DND-41 (cell line): Measurements from ENCODE around the gene RFTN1.

Source experiments
- ATAC-seq: fragments of 200-7000 bp; cut with Tn5 transposase; 3 replicates; pipeline ENCODE4 v1.9.1; 2021; ENCODE audit warnings: low read depth; ENCODE audit not compliant: insufficient read depth
- DNase-seq: peaks from one replicate; pipeline ENCODE4 v3.0.0-alpha.2; 2020
- H2AFZ ChIP-seq: 2 replicates; pipeline ENCODE4 v1.6.0; 2012; ENCODE audit warnings: low read depth, low read length
- H3K27ac ChIP-seq: 2 replicates; pipeline ENCODE4 v1.5.1; 2012; ENCODE audit warnings: low read length, inconsistent platforms
- H3K27me3 ChIP-seq: fragments of 200-600 bp; sonication (generic); 2 replicates; pipeline ENCODE4 v1.6.0; 2012; ENCODE audit warnings: low read length, mild to moderate bottlenecking, inconsistent platforms; ENCODE audit not compliant: insufficient read depth, poor library complexity
- H3K36me3 ChIP-seq: 2 replicates; pipeline ENCODE4 v1.5.1; 2012; ENCODE audit warnings: low read length, inconsistent platforms; ENCODE audit not compliant: insufficient read depth
- H3K4me1 ChIP-seq: 2 replicates; pipeline ENCODE4 v1.5.1; 2012; ENCODE audit warnings: mild to moderate bottlenecking, low read length; ENCODE audit not compliant: insufficient read depth
- H3K4me2 ChIP-seq: 2 replicates; pipeline ENCODE4 v1.6.0; 2012; ENCODE audit warnings: mild to moderate bottlenecking, moderate library complexity, low read length, inconsistent platforms; ENCODE audit not compliant: insufficient read depth
- H3K4me3 ChIP-seq, 2 experiments: fragments of 200-600 bp in 1 of 2; shearing (Covaris generic) in 1 of 2; 2 replicates each; pipeline ENCODE4 v1.5.1; 2012 to 2016; ENCODE audit warnings: inconsistent platforms in 2 of 2, low read length in 2 of 2, mild to moderate bottlenecking in 2 of 2, low read depth in 1 of 2, moderate library complexity in 1 of 2
- H3K79me2 ChIP-seq: 2 replicates; pipeline ENCODE4 v1.6.0; 2012; ENCODE audit warnings: low read length, inconsistent platforms; ENCODE audit not compliant: insufficient read depth
- H3K9ac ChIP-seq: 2 replicates; pipeline ENCODE4 v1.6.0; 2012; ENCODE audit warnings: low read depth, mild to moderate bottlenecking, inconsistent platforms, low read length, moderate library complexity
- H3K9me3 ChIP-seq: 2 replicates; pipeline ENCODE4 v1.5.1; 2012; ENCODE audit warnings: low read length, moderate library complexity, mild to moderate bottlenecking, inconsistent platforms; ENCODE audit not compliant: insufficient read depth, severe bottlenecking
- H4K20me1 ChIP-seq: 2 replicates; pipeline ENCODE4 v1.6.0; 2012; ENCODE audit warnings: low read length; ENCODE audit not compliant: insufficient read depth
- CTCF ChIP-seq: IDR thresholded peaks from 2 replicates; pipeline ENCODE4 v1.5.1; 2012; ENCODE audit warnings: borderline replicate concordance, low read length, moderate library complexity, mild to moderate bottlenecking; ENCODE audit not compliant: poor library complexity, severe bottlenecking; ENCODE audit errors: extremely low read depth
- EZH2 ChIP-seq: IDR thresholded peaks from 3 replicates; pipeline ENCODE4 v1.6.1; 2012; ENCODE audit warnings: borderline replicate concordance, low read depth, mild to moderate bottlenecking, moderate library complexity, low read length, inconsistent platforms; ENCODE audit not compliant: severe bottlenecking

RFTN1 gene

GRCh38 chr3:16502347-16502908 is 11.1 kb downstream of the RFTN1 start:
- Histone ChIP-seq H3K4me2 (no peak overlapping the region), H3K9ac (no peak overlapping the region), H3K4me1 (peaks cover 1% of the 10 kb centered on the region; the same call in 1 of the 2 replicates), H4K20me1 (peaks cover 40% of the 10 kb centered on the region), H3K27ac (no peak overlapping the region), H3K9me3 (no peaks in the 10 kb centered on the region), H3K27me3 (no peaks in the 10 kb centered on the region), H3K4me3 (no peak overlapping the region), H2AFZ (no peak overlapping the region), H3K79me2 (peaks cover 96% of the 10 kb centered on the region), H3K36me3 (peaks cover 46% of the 10 kb centered on the region)
- ATAC-seq (no peak), DNase-seq (no peak)
- TF ChIP-seq EZH2: no peak
- no peak for TF ChIP-seq CTCF

- Histone ChIP-seq H3K9ac (no peak overlapping the region), H3K79me2 (peaks cover 96% of the 10 kb centered on the region)
Observed at GRCh38 chr3:16501376-16501775, 12.1 kb downstream of the RFTN1 start.

GRCh38 chr3:16500911-16501310 is 12.6 kb downstream of the RFTN1 start:
- Histone ChIP-seq H3K27ac (no peak overlapping the region), H3K4me2 (no peak overlapping the region), H3K9me3 (no peaks in the 10 kb centered on the region), H3K27me3 (no peaks in the 10 kb centered on the region), H3K36me3 (peaks cover 36% of the 10 kb centered on the region), H3K9ac (no peak overlapping the region), H4K20me1 (peaks cover 40% of the 10 kb centered on the region; the same call in 1 of the 2 replicates), H3K4me3 (no peak overlapping the region), H3K4me1 (no peaks in the 10 kb centered on the region), H2AFZ (no peak overlapping the region), H3K79me2 (peaks cover 96% of the 10 kb centered on the region)
- ATAC-seq: no peak
- TF ChIP-seq CTCF (no peak), EZH2 (no peak)
- no peak for DNase-seq

More at GRCh38 chr3:16501376-16501775, 12.1 kb downstream of the RFTN1 start:
- Histone ChIP-seq H3K36me3 (peaks cover 40% of the 10 kb centered on the region), H4K20me1 (peaks cover 41% of the 10 kb centered on the region), H2AFZ (no peak overlapping the region), H3K27ac (no peak overlapping the region), H3K4me1 (no peaks in the 10 kb centered on the region), H3K9me3 (no peaks in the 10 kb centered on the region), H3K4me3 (no peak overlapping the region), H3K27me3 (no peaks in the 10 kb centered on the region), H3K4me2 (no peak overlapping the region)
- no peak for DNase-seq
- TF ChIP-seq EZH2: no peak
- no peak for TF ChIP-seq CTCF
- no peak for ATAC-seq
